Body of pancreas (tissue), 4 donors: ENCODE results near the gene ABCG1. TPM values are rescaled to one million over a fixed set of nuclear protein-coding genes. Genes with fewer than 3 reads are reported as not detected.

Experiments used
- ATAC-seq: fragments of 150-250 bp; one replicate; pipeline ENCODE4 v1.9.1; 2016
- DNase-seq, 4 donors: peaks; one replicate each; pipeline ENCODE4 v3.0.0-alpha.2; 2019
- H3K27ac ChIP-seq, 4 donors: fragments of 200-600 bp; sonication (generic); 1 replicate in 3 of 4; 2 replicates in 1 of 4; pipeline versions ENCODE4 v1.5.1 to v1.6.1; 2016 to 2019; ENCODE audit warnings: mild to moderate bottlenecking in 1 of 4, mixed read lengths in 1 of 4, moderate library complexity in 1 of 4
- H3K27me3 ChIP-seq, 2 donors: fragments of 200-600 bp; sonication (generic); one replicate each; pipeline ENCODE4 v1.6.0; 2016; ENCODE audit warnings: mild to moderate bottlenecking in 1 of 2
- H3K36me3 ChIP-seq, 2 donors: fragments of 200-600 bp; sonication (generic); replicated peaks in 1 of 2; 2 replicates each; pipeline ENCODE4 v1.5.1; 2016; ENCODE audit warnings: low read depth in 2 of 2; ENCODE audit not compliant: insufficient read depth in 1 of 2
- H3K4me1 ChIP-seq: fragments of 200-600 bp; sonication (generic); one replicate; pipeline ENCODE4 v1.6.0; 2016
- H3K4me3 ChIP-seq, 2 donors: fragments of 200-600 bp; sonication (generic); 1 replicate in 1 of 2; 2 replicates in 1 of 2; pipeline ENCODE4 v1.5.1; 2016 to 2019
- H3K9me3 ChIP-seq, 3 donors: fragments of 200-600 bp; sonication (generic); 1 replicate in 2 of 3; 2 replicates in 1 of 3; pipeline ENCODE4 v1.5.1; 2016
- CTCF ChIP-seq, 7 experiments: fragments of 450-650 bp in 4 of 7; fragments of 200-600 bp in 3 of 7; sonication (generic) in 3 of 7; IDR thresholded peaks; one replicate each; pipeline ENCODE4 v1.5.1; 2016 to 2019; ENCODE audit warnings: antibody characterized with exemption in 7 of 7
- POLR2A ChIP-seq, 3 donors: fragments of 450-650 bp; IDR thresholded peaks; one replicate each; pipeline ENCODE4 v1.6.1; 2016; ENCODE audit warnings: antibody characterized with exemption in 3 of 3, mild to moderate bottlenecking in 2 of 3
- whole genome bisulfite sequencing, 2 donors: methylation state at CpG; one replicate each; pipeline ENCODE4 v1.1.5; 2017; 5-methylcytosine and 5-hydroxymethylcytosine counted together
- intact Hi-C: fragments of 100-400 bp; cut with DNase I; formaldehyde crosslinking; loops from one replicate; pipeline ENCODE4 v1.15.1; 2023
- small RNA-seq: library from RNA; depleted of rRNA; stranded (forward); fragments of <200 nt; gene quantifications from one replicate; pipeline ENCODE3, GENCODE V24; 2016
- total RNA-seq, 2 donors: library from RNA; depleted of rRNA; stranded (reverse); fragments of >200 nt; gene quantifications; one replicate each; pipeline ENCODE4 v1.1.0, GENCODE V29; 2016

ABCG1 gene
- total RNA-seq, 2 donors from 2014 or later: 7.5 to 7.6 TPM

GRCh38 chr21:42343556-42343955 is 124.6 kb downstream of the ABCG1 start:
- peaks cover 3% of the 10 kb centered on the region for H3K4me1 ChIP-seq
- no peaks in the 10 kb centered on the region for H3K9me3 ChIP-seq
- WGBS, 2 donors: 78 to 85% methylated on average over 6 of the region's 6 CpGs
- no peaks in the 10 kb centered on the region for H3K27me3 ChIP-seq
- TF ChIP-seq POLR2A (IDR thresholded peaks at IDR 0.05): no peak
- no peak for TF ChIP-seq CTCF (IDR thresholded peaks at IDR 0.05)
- H3K36me3 ChIP-seq: no peaks in the 10 kb centered on the region
- no peak overlapping the region for H3K4me3 ChIP-seq
- ATAC-seq (no peak), DNase-seq (no peak)
- intact Hi-C loops: no loop called here
- no peak overlapping the region for H3K27ac ChIP-seq

GRCh38 chr21:42343963-42344510 is 125.1 kb downstream of the ABCG1 start:
- no peak for TF ChIP-seq CTCF (IDR thresholded peaks at IDR 0.05)
- WGBS, 2 donors: 70 to 80% methylated on average over 11 of the region's 11 CpGs

GRCh38 chr21:42344631-42345030 is 125.7 kb downstream of the ABCG1 start:
- H3K9me3 ChIP-seq: no peaks in the 10 kb centered on the region
- H3K27me3 ChIP-seq: no peaks in the 10 kb centered on the region
- H3K27ac ChIP-seq: no peak overlapping the region
- DNase-seq (no peak), ATAC-seq (no peak)
- H3K4me1 ChIP-seq: no peaks in the 10 kb centered on the region
- intact Hi-C loops: no loop called here
- WGBS, 2 donors: 61 to 69% methylated on average over 4 of the region's 4 CpGs
- TF ChIP-seq CTCF (IDR thresholded peaks at IDR 0.05): no peak
- no peaks in the 10 kb centered on the region for H3K36me3 ChIP-seq
- H3K4me3 ChIP-seq: no peak overlapping the region

More at GRCh38 chr21:42343963-42344510, 125.1 kb downstream of the ABCG1 start:
- ATAC-seq (no peak), DNase-seq (no peak)
- Histone ChIP-seq H3K36me3 (no peaks in the 10 kb centered on the region), H3K9me3 (no peaks in the 10 kb centered on the region), H3K4me1 (no peaks in the 10 kb centered on the region), H3K27ac (no peak overlapping the region), H3K27me3 (no peaks in the 10 kb centered on the region), H3K4me3 (no peak overlapping the region)
- intact Hi-C loops: no loop called here

- DNase-seq: no peak
- TF ChIP-seq POLR2A (IDR thresholded peaks at IDR 0.05) (no peak), CTCF (IDR thresholded peaks at IDR 0.05) (no peak)
- Histone ChIP-seq H3K27ac (no peak overlapping the region), H3K4me1 (no peaks in the 10 kb centered on the region), H3K4me3 (no peak overlapping the region), H3K36me3 (no peaks in the 10 kb centered on the region), H3K27me3 (no peaks in the 10 kb centered on the region), H3K9me3 (no peaks in the 10 kb centered on the region)
- WGBS, 2 donors: 75 to 80% methylated on average over 9 of the region's 9 CpGs
- ATAC-seq: no peak
- intact Hi-C loops: no loop called here
Measured at GRCh38 chr21:42346441-42346840, 127.5 kb downstream of the ABCG1 start.

Small RNA genes lying within 50 kb of the gene (small RNA-seq; reads per million reads assigned to genes)
- gene RNA5SP492: not detected

Other genes starting within 250 kb of the ABCG1 start
- 10 to 100 TPM in 1 of 2 donors, 1 to 10 TPM in 1; 4.2 to 10.2 TPM for gene ZBTB21, start 208.8 kb upstream of the ABCG1 start, total RNA-seq
- gene UMODL1, start 147.8 kb upstream of the ABCG1 start, total RNA-seq: not detected
- gene TFF3, start 96.3 kb downstream of the ABCG1 start, total RNA-seq: 10 to 100 TPM in 1 of 2 donors, 1 to 10 TPM in 1; 6.3 to 16.3 TPM
- 1 to 10 TPM; 1.3 to 9.3 TPM for gene TFF2, start 131.9 kb downstream of the ABCG1 start, total RNA-seq
- 10 to 100 TPM in 1 of 2 donors, 1 to 10 TPM in 1; 3.0 to 66.4 TPM for gene TFF1, start 147.4 kb downstream of the ABCG1 start, total RNA-seq
- 10 to 100 TPM; 12.5 to 12.7 TPM for gene TMPRSS3, start 176.9 kb downstream of the ABCG1 start, total RNA-seq
- under 1 TPM in 1 of 2 donors, not detected in 1; 0.26 TPM for gene UBASH3A, start 184.8 kb downstream of the ABCG1 start, total RNA-seq